GM10266 (cell line): ENCODE results near the gene SOCS1.

Experiments used
- DNase-seq: peaks from one replicate; pipeline ENCODE4 v3.0.0; 2012; ENCODE audit errors: extremely low spot score
- TF ChIP-seq, protein P1 (sequence below): IDR thresholded peaks from 2 replicates; pipeline ENCODE4 v1.5.1; 2012; ENCODE audit warnings: mild to moderate bottlenecking, low read depth; ENCODE audit not compliant: control insufficient read depth, insufficient read depth; ENCODE audit errors: missing control alignments

The SOCS1 gene

DNA sequence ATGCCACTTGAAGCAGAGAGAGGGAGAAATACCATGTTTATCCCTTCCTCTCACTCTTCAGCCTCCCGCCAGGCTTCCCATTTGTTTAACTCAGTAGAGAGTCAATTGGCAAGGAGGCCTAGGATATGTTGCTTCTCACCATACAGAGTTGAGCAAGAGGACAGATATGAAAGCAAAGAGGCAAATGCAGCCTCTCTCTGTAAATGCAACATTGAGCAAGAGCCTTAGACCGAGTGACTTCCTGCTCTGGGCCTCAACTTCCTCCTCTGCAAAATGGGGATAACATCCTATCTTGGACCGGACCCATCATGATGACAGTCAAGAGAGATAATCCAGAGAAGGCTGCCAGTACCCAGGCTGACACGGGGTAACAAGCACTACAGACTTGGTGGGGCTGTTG, 36.8 kb downstream of the SOCS1 start:
- TF ChIP-seq, protein P1, sequence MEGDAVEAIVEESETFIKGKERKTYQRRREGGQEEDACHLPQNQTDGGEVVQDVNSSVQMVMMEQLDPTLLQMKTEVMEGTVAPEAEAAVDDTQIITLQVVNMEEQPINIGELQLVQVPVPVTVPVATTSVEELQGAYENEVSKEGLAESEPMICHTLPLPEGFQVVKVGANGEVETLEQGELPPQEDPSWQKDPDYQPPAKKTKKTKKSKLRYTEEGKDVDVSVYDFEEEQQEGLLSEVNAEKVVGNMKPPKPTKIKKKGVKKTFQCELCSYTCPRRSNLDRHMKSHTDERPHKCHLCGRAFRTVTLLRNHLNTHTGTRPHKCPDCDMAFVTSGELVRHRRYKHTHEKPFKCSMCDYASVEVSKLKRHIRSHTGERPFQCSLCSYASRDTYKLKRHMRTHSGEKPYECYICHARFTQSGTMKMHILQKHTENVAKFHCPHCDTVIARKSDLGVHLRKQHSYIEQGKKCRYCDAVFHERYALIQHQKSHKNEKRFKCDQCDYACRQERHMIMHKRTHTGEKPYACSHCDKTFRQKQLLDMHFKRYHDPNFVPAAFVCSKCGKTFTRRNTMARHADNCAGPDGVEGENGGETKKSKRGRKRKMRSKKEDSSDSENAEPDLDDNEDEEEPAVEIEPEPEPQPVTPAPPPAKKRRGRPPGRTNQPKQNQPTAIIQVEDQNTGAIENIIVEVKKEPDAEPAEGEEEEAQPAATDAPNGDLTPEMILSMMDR: no peak
- DNase-seq: no peak

DNA sequence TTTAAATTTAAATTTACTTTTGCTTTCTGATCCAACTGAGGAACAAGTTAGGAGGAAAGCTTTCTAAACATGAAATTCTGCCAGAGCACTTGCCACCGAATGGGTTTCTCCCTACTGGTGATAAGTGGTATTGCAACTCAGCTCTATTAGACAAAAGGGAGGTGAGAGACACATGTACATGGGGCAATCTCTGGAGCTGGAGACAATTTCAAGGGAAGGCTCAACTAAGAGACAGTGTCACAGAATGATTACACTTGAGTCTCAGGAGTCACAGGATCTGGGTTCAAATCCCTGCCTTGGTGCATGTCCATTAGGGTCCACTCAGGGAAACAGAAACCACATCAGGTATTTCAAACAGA, 37.4 kb downstream of the SOCS1 start:
- TF ChIP-seq, protein P1: peak; percentile 32
- DNase-seq: no peak

DNA sequence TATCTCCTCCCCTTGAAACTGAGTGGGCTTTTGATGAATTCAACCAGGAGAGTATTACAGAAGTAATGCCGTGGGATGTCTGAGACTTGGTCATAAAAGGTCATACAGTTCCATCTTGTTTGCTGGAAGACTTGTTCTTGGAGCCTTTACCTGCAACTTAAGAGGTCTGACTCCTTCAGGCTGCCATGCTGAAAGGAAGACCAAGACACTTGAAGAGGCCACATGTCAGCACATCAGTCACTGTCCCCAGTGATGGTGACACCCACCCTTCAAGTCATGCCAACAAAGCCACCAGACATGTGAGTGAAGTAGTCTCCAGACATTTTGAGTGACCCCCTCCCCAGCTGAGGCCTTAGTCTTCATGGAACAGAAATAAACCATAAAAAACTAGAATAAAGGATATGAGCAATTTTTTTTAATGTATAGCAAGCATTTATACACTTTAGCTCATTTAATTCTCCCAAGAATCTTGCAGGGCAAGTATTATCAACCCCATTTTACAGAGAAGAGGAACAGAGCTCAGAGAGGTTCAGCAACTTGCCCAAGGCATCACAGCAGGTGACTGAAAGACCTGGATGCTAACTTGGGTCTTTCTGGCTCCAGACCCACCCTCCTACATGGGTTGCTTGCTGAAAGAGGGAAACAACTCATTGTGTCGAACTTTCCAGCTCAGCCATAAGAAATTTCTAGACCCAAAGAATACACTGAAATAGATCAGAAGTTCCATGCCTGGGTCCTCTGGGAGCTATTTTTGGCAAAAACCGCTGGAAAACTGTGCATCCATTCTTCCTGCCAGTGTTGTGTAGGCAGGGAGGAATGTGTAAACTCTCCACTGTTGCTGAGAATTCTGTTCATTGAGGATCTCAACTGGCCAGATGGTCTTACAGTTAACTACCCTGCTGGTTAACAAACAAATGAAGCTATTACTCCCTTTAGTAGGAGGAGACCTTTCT, 38.1 kb downstream of the SOCS1 start:
- DNase-seq: no peak
- TF ChIP-seq, protein P1: no peak

DNA sequence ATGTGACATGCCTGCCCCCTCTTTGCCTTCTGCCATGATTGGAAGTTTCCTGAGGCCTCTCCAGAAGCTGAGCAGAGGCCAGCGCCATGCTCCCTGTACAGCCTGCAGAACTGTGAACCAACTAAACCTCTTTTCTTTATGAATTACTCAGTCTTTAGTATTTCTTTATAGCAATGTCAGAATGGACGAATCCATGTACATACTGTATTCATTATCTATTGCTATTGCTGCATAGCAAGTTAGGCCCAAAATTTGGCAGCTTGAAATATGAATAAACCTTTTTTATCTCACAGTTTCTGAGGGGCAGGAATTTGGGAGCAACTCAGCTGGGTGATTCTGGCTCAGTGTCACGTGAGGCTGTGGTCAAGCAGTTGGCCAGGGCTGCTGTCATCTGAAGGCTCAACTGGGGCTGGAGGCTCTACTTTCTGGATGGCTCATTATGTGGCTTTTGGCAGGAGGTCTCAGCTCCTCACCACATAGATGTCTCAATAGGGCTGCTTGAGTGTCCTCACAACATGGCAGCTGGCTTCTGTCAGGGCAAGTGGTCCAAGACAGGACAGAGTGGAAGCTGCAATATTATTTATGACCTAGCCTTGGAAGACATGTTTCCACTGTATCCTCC, 40.0 kb downstream of the SOCS1 start:
- DNase-seq: no peak
- TF ChIP-seq, protein P1: no peak

DNA sequence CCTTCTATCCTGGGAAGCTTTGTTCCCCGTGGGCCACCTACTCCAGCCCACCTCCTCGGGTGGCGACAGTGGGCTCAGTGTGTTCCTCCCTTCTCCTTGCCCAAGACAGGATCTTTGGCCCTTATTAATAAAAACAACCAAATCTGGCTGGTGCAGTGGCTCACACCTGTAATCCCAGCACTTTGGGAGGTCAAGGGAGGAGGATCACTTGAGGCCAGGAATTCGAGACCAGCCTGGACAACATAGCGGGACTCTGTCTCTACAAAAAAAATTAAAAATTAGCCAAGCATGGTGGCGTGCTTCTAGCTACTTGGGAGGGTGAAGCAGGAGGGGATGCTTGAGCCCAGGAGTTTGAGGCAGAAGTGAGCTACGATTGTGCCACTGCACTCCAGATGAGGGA, 42.2 kb downstream of the SOCS1 start:
- DNase-seq: no peak
- TF ChIP-seq, protein P1: no peak

DNA sequence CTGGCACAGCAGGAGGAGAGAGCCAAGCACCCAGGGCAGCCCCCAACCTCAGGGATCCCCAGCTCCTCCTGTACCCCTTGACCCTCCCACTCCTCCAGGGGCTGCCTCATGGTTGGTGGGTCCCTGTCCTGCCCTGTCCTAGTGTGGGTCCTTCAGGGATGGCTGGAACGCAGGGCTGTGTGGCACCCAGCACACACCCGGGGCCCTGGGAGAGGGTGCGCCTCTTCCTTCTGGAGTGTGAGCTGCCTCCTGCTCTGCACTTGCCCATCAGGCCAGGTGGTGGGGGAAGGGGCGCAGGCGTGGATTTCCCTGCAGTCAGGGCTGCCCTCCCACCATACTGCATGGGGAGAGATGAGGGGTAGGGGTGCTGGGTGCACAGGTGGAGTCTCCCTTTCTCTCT, 42.6 kb downstream of the SOCS1 start:
- DNase-seq: no peak
- TF ChIP-seq, protein P1: no peak

DNA sequence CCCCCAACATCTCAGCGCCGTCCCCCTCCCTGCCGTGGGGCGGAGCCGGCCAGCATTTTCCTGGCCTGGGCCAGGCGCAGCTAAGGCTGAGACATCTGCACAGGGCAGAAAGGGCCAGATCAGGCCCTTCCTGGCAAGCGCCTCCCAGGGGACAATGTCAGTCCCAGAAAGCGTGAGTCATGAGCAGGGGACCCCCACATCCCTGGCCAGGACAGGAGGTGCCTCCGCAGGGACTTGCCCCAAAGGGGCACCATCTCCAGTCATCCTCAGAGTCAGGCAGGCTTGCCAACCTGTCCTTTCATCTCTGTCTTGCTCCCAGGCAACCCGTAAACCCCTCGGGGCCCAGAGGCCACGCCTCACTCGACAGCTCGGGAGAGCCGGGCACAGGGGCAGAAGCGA, 43.2 kb downstream of the SOCS1 start:
- TF ChIP-seq, protein P1: no peak
- no peak for DNase-seq
